Hematopoietic multipotent progenitor cell (in vitro differentiated cells): ENCODE measurements around the gene IL1RN. TPM values are rescaled to one million over a fixed set of nuclear protein-coding genes. Genes with fewer than 3 reads are reported as not detected.
A peak's percentile ranks its signal among the peaks of the same experiment; 100 is the strongest.

Source experiments
- DNase-seq, 3 donors: peaks; one replicate each; pipeline ENCODE4 v3.0.0-alpha.2; 2011 to 2015; ENCODE audit warnings: low read depth in 2 of 3, low spot score in 2 of 3
- total RNA-seq: library from RNA; depleted of rRNA; stranded (reverse); fragments of >200 nt; gene quantifications from one replicate; pipeline ENCODE4 v1.2.3, GENCODE V29; 2012

Gene IL1RN
- total RNA-seq, 1 donor, result 0.54 TPM

GRCh38 chr2:113103277-113103676 is 24.1 kb upstream of the IL1RN start:
- DNase-seq, result no peak

- DNase-seq, result no peak
Observed at GRCh38 chr2:113104054-113104611, 23.3 kb upstream of the IL1RN start.

GRCh38 chr2:113105047-113105785 is 22.2 kb upstream of the IL1RN start:
- no peak for DNase-seq

GRCh38 chr2:113111121-113111520 is 16.3 kb upstream of the IL1RN start:
- DNase-seq, result no peak

GRCh38 chr2:113111823-113112287 is 15.5 kb upstream of the IL1RN start:
- DNase-seq, result no peak

- no peak for DNase-seq
Observed at GRCh38 chr2:113112441-113112840, 15.0 kb upstream of the IL1RN start.

- DNase-seq, result no peak
Observed at GRCh38 chr2:113112871-113113270, 14.5 kb upstream of the IL1RN start.

GRCh38 chr2:113113807-113114206 is 13.6 kb upstream of the IL1RN start:
- DNase-seq, result no peak

GRCh38 chr2:113114224-113114945 is 13.0 kb upstream of the IL1RN start:
- no peak for DNase-seq

GRCh38 chr2:113114996-113115395 is 12.4 kb upstream of the IL1RN start:
- DNase-seq, result no peak

GRCh38 chr2:113116100-113116958 is 11.1 kb upstream of the IL1RN start:
- DNase-seq, result peak in 2 of 3 donors; percentile 31

GRCh38 chr2:113117541-113118262 is 9.7 kb upstream of the IL1RN start:
- DNase-seq, result peak in 1 of 3 donors; percentile 25

GRCh38 chr2:113118263-113118657 is 9.1 kb upstream of the IL1RN start:
- no peak for DNase-seq

GRCh38 chr2:113119111-113119510 is 8.3 kb upstream of the IL1RN start:
- no peak for DNase-seq

GRCh38 chr2:113120861-113121260 is 6.5 kb upstream of the IL1RN start:
- no peak for DNase-seq

GRCh38 chr2:113122364-113122763 is 5.0 kb upstream of the IL1RN start:
- no peak for DNase-seq

GRCh38 chr2:113123726-113124125 is 3.7 kb upstream of the IL1RN start:
- DNase-seq, result no peak

- DNase-seq, result peak in 2 of 3 donors; percentile 84 to 93
Observed at GRCh38 chr2:113124181-113124961, 3.0 kb upstream of the IL1RN start.
